ENCODE measurements around the gene MAGEA9.

- TF ChIP-seq CTCF (conservative IDR thresholded peaks at IDR 0.05; ENCODE audit: low read depth in 2 of 2) = no peak
- TF ChIP-seq EZH2phosphoT487 (IDR thresholded peaks at IDR 0.05; ENCODE audit: unreplicated experiment) = no peak
- no peak for TF ChIP-seq EZH2 (IDR thresholded peaks at IDR 0.05; ENCODE audit: low read depth, unreplicated experiment)
- no peak for TF ChIP-seq REST (IDR thresholded peaks at IDR 0.05; ENCODE audit: unreplicated experiment)
- no peak for TF ChIP-seq JUNB (IDR thresholded peaks at IDR 0.05; ENCODE audit: unreplicated experiment)
- no peak for TF ChIP-seq NANOG (IDR thresholded peaks at IDR 0.05; ENCODE audit: borderline replicate concordance)
- TF ChIP-seq, protein P1, sequence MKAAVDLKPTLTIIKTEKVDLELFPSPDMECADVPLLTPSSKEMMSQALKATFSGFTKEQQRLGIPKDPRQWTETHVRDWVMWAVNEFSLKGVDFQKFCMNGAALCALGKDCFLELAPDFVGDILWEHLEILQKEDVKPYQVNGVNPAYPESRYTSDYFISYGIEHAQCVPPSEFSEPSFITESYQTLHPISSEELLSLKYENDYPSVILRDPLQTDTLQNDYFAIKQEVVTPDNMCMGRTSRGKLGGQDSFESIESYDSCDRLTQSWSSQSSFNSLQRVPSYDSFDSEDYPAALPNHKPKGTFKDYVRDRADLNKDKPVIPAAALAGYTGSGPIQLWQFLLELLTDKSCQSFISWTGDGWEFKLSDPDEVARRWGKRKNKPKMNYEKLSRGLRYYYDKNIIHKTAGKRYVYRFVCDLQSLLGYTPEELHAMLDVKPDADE (IDR thresholded peaks at IDR 0.05) = no peak
- no peak for TF ChIP-seq POLR2AphosphoS5 (IDR thresholded peaks at IDR 0.05; ENCODE audit: low read depth)
- TF ChIP-seq ZNF331 (CRISPR knock-in tag; IDR thresholded peaks at IDR 0.05; ENCODE audit: low read depth) = no peak
- no peak for TF ChIP-seq STAT1 (IDR thresholded peaks at IDR 0.05; ENCODE audit: unreplicated experiment)
- no peak for TF ChIP-seq CREB1 (CRISPR knock-in tag; IDR thresholded peaks at IDR 0.05; ENCODE audit: low read depth)
- TF ChIP-seq ZNF114 (CRISPR knock-in tag; IDR thresholded peaks at IDR 0.05) = no peak
- TF ChIP-seq, protein P2, sequence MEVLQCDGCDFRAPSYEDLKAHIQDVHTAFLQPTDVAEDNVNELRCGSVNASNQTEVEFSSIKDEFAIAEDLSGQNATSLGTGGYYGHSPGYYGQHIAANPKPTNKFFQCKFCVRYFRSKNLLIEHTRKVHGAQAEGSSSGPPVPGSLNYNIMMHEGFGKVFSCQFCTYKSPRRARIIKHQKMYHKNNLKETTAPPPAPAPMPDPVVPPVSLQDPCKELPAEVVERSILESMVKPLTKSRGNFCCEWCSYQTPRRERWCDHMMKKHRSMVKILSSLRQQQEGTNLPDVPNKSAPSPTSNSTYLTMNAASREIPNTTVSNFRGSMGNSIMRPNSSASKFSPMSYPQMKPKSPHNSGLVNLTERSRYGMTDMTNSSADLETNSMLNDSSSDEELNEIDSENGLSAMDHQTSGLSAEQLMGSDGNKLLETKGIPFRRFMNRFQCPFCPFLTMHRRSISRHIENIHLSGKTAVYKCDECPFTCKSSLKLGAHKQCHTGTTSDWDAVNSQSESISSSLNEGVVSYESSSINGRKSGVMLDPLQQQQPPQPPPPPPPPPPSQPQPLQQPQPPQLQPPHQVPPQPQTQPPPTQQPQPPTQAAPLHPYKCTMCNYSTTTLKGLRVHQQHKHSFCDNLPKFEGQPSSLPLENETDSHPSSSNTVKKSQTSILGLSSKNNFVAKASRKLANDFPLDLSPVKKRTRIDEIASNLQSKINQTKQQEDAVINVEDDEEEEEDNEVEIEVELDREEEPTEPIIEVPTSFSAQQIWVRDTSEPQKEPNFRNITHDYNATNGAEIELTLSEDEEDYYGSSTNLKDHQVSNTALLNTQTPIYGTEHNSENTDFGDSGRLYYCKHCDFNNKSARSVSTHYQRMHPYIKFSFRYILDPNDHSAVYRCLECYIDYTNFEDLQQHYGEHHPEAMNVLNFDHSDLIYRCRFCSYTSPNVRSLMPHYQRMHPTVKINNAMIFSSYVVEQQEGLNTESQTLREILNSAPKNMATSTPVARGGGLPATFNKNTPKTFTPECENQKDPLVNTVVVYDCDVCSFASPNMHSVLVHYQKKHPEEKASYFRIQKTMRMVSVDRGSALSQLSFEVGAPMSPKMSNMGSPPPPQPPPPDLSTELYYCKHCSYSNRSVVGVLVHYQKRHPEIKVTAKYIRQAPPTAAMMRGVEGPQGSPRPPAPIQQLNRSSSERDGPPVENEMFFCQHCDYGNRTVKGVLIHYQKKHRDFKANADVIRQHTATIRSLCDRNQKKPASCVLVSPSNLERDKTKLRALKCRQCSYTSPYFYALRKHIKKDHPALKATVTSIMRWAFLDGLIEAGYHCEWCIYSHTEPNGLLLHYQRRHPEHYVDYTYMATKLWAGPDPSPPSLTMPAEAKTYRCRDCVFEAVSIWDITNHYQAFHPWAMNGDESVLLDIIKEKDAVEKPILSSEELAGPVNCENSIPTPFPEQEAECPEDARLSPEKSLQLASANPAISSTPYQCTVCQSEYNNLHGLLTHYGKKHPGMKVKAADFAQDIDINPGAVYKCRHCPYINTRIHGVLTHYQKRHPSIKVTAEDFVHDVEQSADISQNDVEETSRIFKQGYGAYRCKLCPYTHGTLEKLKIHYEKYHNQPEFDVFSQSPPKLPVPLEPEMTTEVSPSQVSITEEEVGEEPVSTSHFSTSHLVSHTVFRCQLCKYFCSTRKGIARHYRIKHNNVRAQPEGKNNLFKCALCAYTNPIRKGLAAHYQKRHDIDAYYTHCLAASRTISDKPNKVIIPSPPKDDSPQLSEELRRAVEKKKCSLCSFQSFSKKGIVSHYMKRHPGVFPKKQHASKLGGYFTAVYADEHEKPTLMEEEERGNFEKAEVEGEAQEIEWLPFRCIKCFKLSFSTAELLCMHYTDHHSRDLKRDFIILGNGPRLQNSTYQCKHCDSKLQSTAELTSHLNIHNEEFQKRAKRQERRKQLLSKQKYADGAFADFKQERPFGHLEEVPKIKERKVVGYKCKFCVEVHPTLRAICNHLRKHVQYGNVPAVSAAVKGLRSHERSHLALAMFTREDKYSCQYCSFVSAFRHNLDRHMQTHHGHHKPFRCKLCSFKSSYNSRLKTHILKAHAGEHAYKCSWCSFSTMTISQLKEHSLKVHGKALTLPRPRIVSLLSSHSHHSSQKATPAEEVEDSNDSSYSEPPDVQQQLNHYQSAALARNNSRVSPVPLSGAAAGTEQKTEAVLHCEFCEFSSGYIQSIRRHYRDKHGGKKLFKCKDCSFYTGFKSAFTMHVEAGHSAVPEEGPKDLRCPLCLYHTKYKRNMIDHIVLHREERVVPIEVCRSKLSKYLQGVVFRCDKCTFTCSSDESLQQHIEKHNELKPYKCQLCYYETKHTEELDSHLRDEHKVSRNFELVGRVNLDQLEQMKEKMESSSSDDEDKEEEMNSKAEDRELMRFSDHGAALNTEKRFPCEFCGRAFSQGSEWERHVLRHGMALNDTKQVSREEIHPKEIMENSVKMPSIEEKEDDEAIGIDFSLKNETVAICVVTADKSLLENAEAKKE (CRISPR knock-in tag; IDR thresholded peaks at IDR 0.05) = no peak
Observed at GRCh38 chrX:149799095-149799714, 17.5 kb downstream of the MAGEA9 start.

Measured in GM23338 (cell line).